Head of caudate nucleus (tissue), 42 donors: ENCODE measurements around the gene NIP7.
A peak's percentile ranks its signal among the peaks of the same experiment; 100 is the strongest.

Experiments used
- DNase-seq, 42 donors: peaks; one replicate each; pipeline versions ENCODE4 v3.0.0 to v3.0.0-alpha.2; 2020 to 2021; ENCODE audit warnings: mixed read lengths in 7 of 42
- intact Hi-C: fragments of 100-400 bp; cut with DNase I; formaldehyde crosslinking; loops from one replicate; pipeline ENCODE4 v1.15.0; 2022

The NIP7 gene

GRCh38 chr16:69316595-69317034, 23.0 kb upstream of the NIP7 start:
- intact Hi-C loops: no loop called here
- peak in 3 of 42 donors; percentile 6 to 26 (median 7) for DNase-seq

GRCh38 chr16:69318177-69318910, 21.2 kb upstream of the NIP7 start:
- intact Hi-C loops: no loop called here
- peak in 4 of 42 donors; percentile 7 to 26 (median 16) for DNase-seq

- peak in 3 of 42 donors; percentile 7 to 30 (median 13) for DNase-seq
- intact Hi-C loops: no loop called here
These were observed 20.7 kb upstream of the NIP7 start for GRCh38 chr16:69318911-69319289.

GRCh38 chr16:69319381-69319780, 20.2 kb upstream of the NIP7 start:
- DNase-seq: peak in 3 of 42 donors; percentile 9 to 23 (median 12)
- intact Hi-C loops: no loop called here

- peak in 3 of 42 donors; percentile 25 to 36 (median 29) for DNase-seq
- intact Hi-C loops: no loop called here
These were observed 19.5 kb upstream of the NIP7 start for GRCh38 chr16:69319826-69320739.

GRCh38 chr16:69320740-69321073, 18.9 kb upstream of the NIP7 start:
- DNase-seq: peak in 4 of 42 donors; percentile 7 to 35 (median 22)
- intact Hi-C loops: no loop called here

- intact Hi-C loops: no loop called here
- peak in 3 of 42 donors; percentile 2 to 39 (median 15) for DNase-seq
These were observed 18.5 kb upstream of the NIP7 start for GRCh38 chr16:69321080-69321479.

GRCh38 chr16:69322343-69322742, 17.2 kb upstream of the NIP7 start:
- intact Hi-C loops: no loop called here
- peak in 4 of 42 donors; percentile 3 to 15 (median 10) for DNase-seq

- intact Hi-C loops: no loop called here
- peak in 3 of 42 donors; percentile 2 to 29 (median 25) for DNase-seq
These were observed 16.2 kb upstream of the NIP7 start for GRCh38 chr16:69323415-69323814.

GRCh38 chr16:69324013-69324531, 15.5 kb upstream of the NIP7 start:
- intact Hi-C loops: no loop called here
- peak in 31 of 42 donors; percentile 24 to 73 (median 53) for DNase-seq

GRCh38 chr16:69324585-69325253, 14.9 kb upstream of the NIP7 start:
- peak in 3 of 42 donors; percentile 8 to 31 (median 22) for DNase-seq
- intact Hi-C loops: no loop called here

- intact Hi-C loops: no loop called here
These were observed 13.8 kb upstream of the NIP7 start for GRCh38 chr16:69325784-69326171.

GRCh38 chr16:69326172-69326873, 13.2 kb upstream of the NIP7 start:
- intact Hi-C loops: no loop called here
- DNase-seq: peak in 4 of 42 donors; percentile 3 to 30 (median 18)

More at GRCh38 chr16:69325784-69326171, 13.8 kb upstream of the NIP7 start:
- peak in 5 of 42 donors; percentile 1 to 35 (median 22) for DNase-seq

- DNase-seq: peak in 6 of 42 donors; percentile 7 to 25 (median 16)
- intact Hi-C loops: no loop called here
These were observed 11.8 kb upstream of the NIP7 start for GRCh38 chr16:69327585-69328310.

- peak in 7 of 42 donors; percentile 6 to 35 (median 27) for DNase-seq
- intact Hi-C loops: no loop called here
These were observed 10.7 kb upstream of the NIP7 start for GRCh38 chr16:69328854-69329316.

- intact Hi-C loops: loop anchor here (10.0 kb wide), 1 partner anchor 55 kb away; the partner anchor contains the start of gene TERF2
These were observed 9.9 kb upstream of the NIP7 start for GRCh38 chr16:69329369-69330285.

More at GRCh38 chr16:69329369-69330285, 9.9 kb upstream of the NIP7 start:
- DNase-seq: peak in 37 of 42 donors; percentile 5 to 78 (median 59)
